Measurements from ENCODE around the gene ZRANB3. TPM values are rescaled to one million over a fixed set of nuclear protein-coding genes. Genes with fewer than 3 reads are reported as not detected.
A peak's percentile ranks its signal among the peaks of the same experiment; 100 is the strongest.

The ZRANB3 gene
- total and polyA plus RNA-seq, 8 donors, result 3.5 to 11.2 (median 9.5) TPM

DNA sequence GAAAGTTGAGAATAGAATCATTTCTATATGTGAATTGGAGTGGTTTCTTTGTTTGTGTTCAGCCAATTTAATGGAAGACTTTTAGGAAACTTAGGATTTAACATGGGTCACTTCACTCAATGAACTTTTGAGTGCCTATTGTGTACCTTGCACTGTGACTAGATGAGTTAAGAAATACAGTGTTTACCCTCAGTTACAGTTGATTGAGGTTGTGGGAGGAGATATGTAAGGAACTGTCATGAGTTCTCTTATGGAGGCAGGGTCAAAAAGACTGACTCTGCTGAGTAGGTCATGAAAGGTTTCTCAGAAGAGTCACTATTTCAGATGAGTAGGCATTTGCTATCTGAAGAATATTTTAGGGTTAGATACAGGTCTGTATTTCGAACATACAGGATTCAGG, 380.3 kb downstream of the ZRANB3 start:
- TF ChIP-seq CTCF (IDR thresholded peaks at IDR 0.05), result no peak
- Histone ChIP-seq H3K27me3 (no peaks in the 10 kb centered on the region), H3K36me3 (peaks cover 0 to 58% of the 10 kb centered on the region in 2 donors), H3K4me3 (no peak overlapping the region), H3K27ac (no peak overlapping the region), H3K4me1 (no peaks in the 10 kb centered on the region), H3K9me3 (no peaks in the 10 kb centered on the region)
- DNase-seq (peak in 1 of 4 donors; percentile 5), ATAC-seq (peak; percentile 92)
- intact Hi-C loops (cut with DNase I), result no loop called here

DNA sequence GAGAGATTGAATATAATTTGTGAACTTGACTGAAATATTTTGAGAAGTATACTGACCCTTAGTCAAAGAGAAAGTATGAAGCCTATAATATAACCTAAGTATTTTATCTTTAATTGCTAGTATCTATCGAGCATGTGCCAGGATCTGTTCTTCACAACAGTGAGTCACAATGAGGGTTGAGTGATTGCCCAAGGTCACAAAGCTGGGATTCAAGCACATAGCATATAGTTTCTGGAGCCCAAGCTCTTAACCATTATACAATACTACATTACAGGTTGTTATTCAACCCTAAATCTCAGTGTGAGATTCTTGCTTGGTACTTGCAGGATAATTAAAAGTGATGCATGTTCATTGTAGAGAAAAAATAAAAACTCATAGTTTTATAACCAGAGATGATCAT, 381.8 kb downstream of the ZRANB3 start:
- H3K27ac ChIP-seq, result no peak overlapping the region
- H3K27me3 ChIP-seq, result no peaks in the 10 kb centered on the region
- H3K4me1 ChIP-seq, result no peaks in the 10 kb centered on the region
- H3K4me3 ChIP-seq, result no peak overlapping the region
- peaks cover 0 to 48% of the 10 kb centered on the region in 2 donors for H3K36me3 ChIP-seq
- TF ChIP-seq CTCF (IDR thresholded peaks at IDR 0.05), result no peak
- DNase-seq (no peak), ATAC-seq (no peak)
- no peaks in the 10 kb centered on the region for H3K9me3 ChIP-seq
- intact Hi-C loops (cut with DNase I), result no loop called here

DNA sequence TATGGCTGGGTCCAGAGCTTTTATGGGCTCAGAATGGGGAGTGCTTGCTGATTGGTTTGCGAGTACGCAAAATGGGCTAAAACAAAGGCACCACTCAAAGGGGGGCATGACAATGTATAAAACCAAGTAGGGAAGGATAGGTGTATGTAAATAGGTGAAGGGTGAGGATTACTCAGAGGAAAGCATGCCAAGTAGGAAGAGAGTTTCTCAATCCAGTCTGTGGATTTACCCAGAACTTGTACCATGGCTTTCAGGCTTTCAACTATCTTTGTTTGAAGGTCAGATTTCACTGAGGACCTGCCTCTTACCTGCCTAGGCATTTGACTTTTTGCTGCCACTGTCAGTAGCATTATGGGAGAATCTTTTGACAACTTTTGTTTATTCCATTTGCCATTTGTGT, 386.7 kb downstream of the ZRANB3 start:
- Histone ChIP-seq H3K9me3 (peaks cover 0 to 10% of the 10 kb centered on the region in 2 donors), H3K27ac (no peak overlapping the region), H3K4me3 (no peak overlapping the region), H3K36me3 (peaks cover 0 to 49% of the 10 kb centered on the region in 2 donors), H3K4me1 (no peaks in the 10 kb centered on the region), H3K27me3 (no peaks in the 10 kb centered on the region)
- TF ChIP-seq CTCF (IDR thresholded peaks at IDR 0.05), result no peak
- no peak for ATAC-seq
- intact Hi-C loops (cut with DNase I), result no loop called here
- no peak for DNase-seq

DNA sequence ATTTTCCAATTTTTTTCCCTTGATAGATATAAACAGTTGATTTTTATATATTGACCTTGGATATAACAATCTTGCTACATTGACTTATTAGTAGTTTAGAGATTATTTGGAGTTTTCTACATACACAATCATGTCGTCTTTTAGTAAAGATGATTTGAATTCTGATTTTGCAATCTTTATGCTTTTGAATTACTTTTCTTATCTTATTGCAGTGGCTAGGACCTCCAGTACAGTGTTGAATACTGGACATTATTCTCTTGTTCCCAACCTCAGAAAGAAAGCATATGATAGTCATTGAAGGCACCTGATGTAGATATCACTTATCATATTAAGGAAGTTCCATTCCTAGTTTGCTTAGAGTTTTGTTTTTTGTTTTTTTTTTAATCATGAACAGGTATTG, 388.7 kb downstream of the ZRANB3 start:
- ATAC-seq (no peak), DNase-seq (no peak)
- Histone ChIP-seq H3K27ac (no peak overlapping the region), H3K9me3 (peaks cover 0 to 10% of the 10 kb centered on the region in 2 donors), H3K36me3 (peaks cover 0 to 69% of the 10 kb centered on the region in 2 donors), H3K4me1 (no peaks in the 10 kb centered on the region), H3K27me3 (no peaks in the 10 kb centered on the region), H3K4me3 (no peak overlapping the region)
- no peak for TF ChIP-seq CTCF (IDR thresholded peaks at IDR 0.05)
- intact Hi-C loops (cut with DNase I), result no loop called here

DNA sequence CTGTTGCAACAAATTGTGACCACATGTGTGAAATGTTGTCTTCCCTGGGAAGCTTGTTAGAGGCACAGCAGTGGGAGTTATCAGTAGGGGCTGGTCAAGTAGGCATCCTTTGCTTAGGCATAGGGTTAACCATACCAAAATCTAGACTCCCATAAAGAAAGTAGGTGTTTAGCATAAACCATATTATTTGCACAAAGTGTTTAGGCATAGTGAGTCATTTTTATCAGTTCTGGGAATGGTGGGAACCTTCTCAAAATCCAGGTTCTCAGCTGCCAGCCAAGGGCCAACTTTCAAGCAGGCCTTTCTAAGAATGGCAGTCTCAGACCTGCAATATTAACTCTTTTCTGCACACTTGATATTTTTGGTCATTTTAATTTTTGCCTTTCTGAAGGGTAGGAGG, 390.4 kb downstream of the ZRANB3 start:
- intact Hi-C loops (cut with DNase I), result no loop called here
- H3K4me3 ChIP-seq, result no peak overlapping the region
- no peak for TF ChIP-seq CTCF (IDR thresholded peaks at IDR 0.05)
- no peak for DNase-seq
- no peak overlapping the region for H3K27ac ChIP-seq
- ATAC-seq, result no peak
- peaks cover 0 to 10% of the 10 kb centered on the region in 2 donors for H3K9me3 ChIP-seq
- no peaks in the 10 kb centered on the region for H3K4me1 ChIP-seq
- H3K36me3 ChIP-seq, result peaks cover 0 to 86% of the 10 kb centered on the region in 2 donors
- no peaks in the 10 kb centered on the region for H3K27me3 ChIP-seq
